Body of pancreas (tissue), 4 donors: Measurements from ENCODE around the gene PCA3. TPM values are rescaled to one million over a fixed set of nuclear protein-coding genes. Genes with fewer than 3 reads are reported as not detected.

ENCODE experiments used
- ATAC-seq: fragments of 150-250 bp; one replicate; pipeline ENCODE4 v1.9.1; 2016
- DNase-seq, 4 donors: peaks; one replicate each; pipeline ENCODE4 v3.0.0-alpha.2; 2019
- H3K27ac ChIP-seq, 4 donors: fragments of 200-600 bp; sonication (generic); 1 replicate in 3 of 4; 2 replicates in 1 of 4; pipeline versions ENCODE4 v1.5.1 to v1.6.1; 2016 to 2019; ENCODE audit warnings: mild to moderate bottlenecking in 1 of 4, mixed read lengths in 1 of 4, moderate library complexity in 1 of 4
- H3K27me3 ChIP-seq, 2 donors: fragments of 200-600 bp; sonication (generic); one replicate each; pipeline ENCODE4 v1.6.0; 2016; ENCODE audit warnings: mild to moderate bottlenecking in 1 of 2
- H3K36me3 ChIP-seq, 2 donors: fragments of 200-600 bp; sonication (generic); replicated peaks in 1 of 2; 2 replicates each; pipeline ENCODE4 v1.5.1; 2016; ENCODE audit warnings: low read depth in 2 of 2; ENCODE audit not compliant: insufficient read depth in 1 of 2
- H3K4me1 ChIP-seq: fragments of 200-600 bp; sonication (generic); one replicate; pipeline ENCODE4 v1.6.0; 2016
- H3K4me3 ChIP-seq, 2 donors: fragments of 200-600 bp; sonication (generic); 1 replicate in 1 of 2; 2 replicates in 1 of 2; pipeline ENCODE4 v1.5.1; 2016 to 2019
- H3K9me3 ChIP-seq, 3 donors: fragments of 200-600 bp; sonication (generic); 1 replicate in 2 of 3; 2 replicates in 1 of 3; pipeline ENCODE4 v1.5.1; 2016
- CTCF ChIP-seq, 7 experiments: fragments of 450-650 bp in 4 of 7; fragments of 200-600 bp in 3 of 7; sonication (generic) in 3 of 7; IDR thresholded peaks; one replicate each; pipeline ENCODE4 v1.5.1; 2016 to 2019; ENCODE audit warnings: antibody characterized with exemption in 7 of 7
- POLR2A ChIP-seq, 3 donors: fragments of 450-650 bp; IDR thresholded peaks; one replicate each; pipeline ENCODE4 v1.6.1; 2016; ENCODE audit warnings: antibody characterized with exemption in 3 of 3, mild to moderate bottlenecking in 2 of 3
- WGBS, 2 donors: methylation state at CpG; one replicate each; pipeline ENCODE4 v1.1.5; 2017; 5-methylcytosine and 5-hydroxymethylcytosine counted together
- intact Hi-C: fragments of 100-400 bp; cut with DNase I; formaldehyde crosslinking; loops from one replicate; pipeline ENCODE4 v1.15.1; 2023
- total RNA-seq, 2 donors: library from RNA; depleted of rRNA; stranded (reverse); fragments of >200 nt; gene quantifications; one replicate each; pipeline ENCODE4 v1.1.0, GENCODE V29; 2016

PCA3 gene
- total RNA-seq, 2 donors from 2014 or later, result not detected

GRCh38 chr9:76759732-76760131 lies 4.5 kb upstream of the PCA3 start:
- no peaks in the 10 kb centered on the region for H3K36me3 ChIP-seq
- DNase-seq (no peak), ATAC-seq (no peak)
- no peak overlapping the region for H3K27ac ChIP-seq
- H3K4me1 ChIP-seq, result no peaks in the 10 kb centered on the region
- no peak overlapping the region for H3K4me3 ChIP-seq
- 48 to 66% methylated on average over 6 of the region's 6 CpGs for WGBS, 2 donors
- H3K27me3 ChIP-seq, result no peaks in the 10 kb centered on the region
- intact Hi-C loops, result no loop called here
- H3K9me3 ChIP-seq, result no peaks in the 10 kb centered on the region
- TF ChIP-seq POLR2A (IDR thresholded peaks at IDR 0.05) (no peak), CTCF (IDR thresholded peaks at IDR 0.05) (no peak)

GRCh38 chr9:76761448-76761847 lies 2.8 kb upstream of the PCA3 start:
- H3K36me3 ChIP-seq, result no peaks in the 10 kb centered on the region
- ATAC-seq (no peak), DNase-seq (no peak)
- intact Hi-C loops, result no loop called here
- WGBS, 2 donors, result 6 to 23% methylated on average over 1 of the region's 1 CpG
- TF ChIP-seq POLR2A (IDR thresholded peaks at IDR 0.05) (no peak), CTCF (IDR thresholded peaks at IDR 0.05) (peak in 3 of 7 experiments; percentile 11 to 20 (median 18))
- no peaks in the 10 kb centered on the region for H3K27me3 ChIP-seq
- H3K9me3 ChIP-seq, result no peaks in the 10 kb centered on the region
- no peak overlapping the region for H3K4me3 ChIP-seq
- no peaks in the 10 kb centered on the region for H3K4me1 ChIP-seq
- H3K27ac ChIP-seq, result no peak overlapping the region

- Histone ChIP-seq H3K9me3 (no peaks in the 10 kb centered on the region), H3K4me1 (no peaks in the 10 kb centered on the region), H3K27ac (no peak overlapping the region), H3K4me3 (no peak overlapping the region), H3K27me3 (no peaks in the 10 kb centered on the region), H3K36me3 (no peaks in the 10 kb centered on the region)
- ATAC-seq, result no peak
- TF ChIP-seq CTCF (IDR thresholded peaks at IDR 0.05) (no peak), POLR2A (IDR thresholded peaks at IDR 0.05) (no peak)
- DNase-seq, result no peak
- WGBS, 2 donors, result 78 to 79% methylated on average over 3 of the region's 3 CpGs
- intact Hi-C loops, result no loop called here
Measured at GRCh38 chr9:76766126-76766525, 1.9 kb downstream of the PCA3 start.

- H3K4me1 ChIP-seq, result no peaks in the 10 kb centered on the region
- intact Hi-C loops, result no loop called here
- ATAC-seq (no peak), DNase-seq (no peak)
- H3K4me3 ChIP-seq, result no peak overlapping the region
- 67 to 76% methylated on average over 4 to 5 of the region's 5 CpGs for WGBS, 2 donors
- no peak overlapping the region for H3K27ac ChIP-seq
- TF ChIP-seq POLR2A (IDR thresholded peaks at IDR 0.05), result no peak
- TF ChIP-seq CTCF (IDR thresholded peaks at IDR 0.05), result no peak
- H3K9me3 ChIP-seq, result no peaks in the 10 kb centered on the region
- H3K36me3 ChIP-seq, result no peaks in the 10 kb centered on the region
- H3K27me3 ChIP-seq, result no peaks in the 10 kb centered on the region
Measured at GRCh38 chr9:76772686-76773445, 8.6 kb downstream of the PCA3 start.

GRCh38 chr9:76784881-76785280 lies 20.6 kb downstream of the PCA3 start:
- Histone ChIP-seq H3K9me3 (no peaks in the 10 kb centered on the region), H3K4me3 (no peak overlapping the region), H3K36me3 (no peaks in the 10 kb centered on the region), H3K4me1 (no peaks in the 10 kb centered on the region), H3K27me3 (no peaks in the 10 kb centered on the region), H3K27ac (no peak overlapping the region)
- DNase-seq (no peak), ATAC-seq (no peak)
- no peak for TF ChIP-seq POLR2A (IDR thresholded peaks at IDR 0.05)
- TF ChIP-seq CTCF (IDR thresholded peaks at IDR 0.05), result no peak
- intact Hi-C loops, result no loop called here
